IgD-negative memory B cell (primary cell): ENCODE data around the gene FAM53A. TPM values are rescaled to one million over a fixed set of nuclear protein-coding genes. Genes with fewer than 3 reads are reported as not detected.

Experiments
- H3K27ac Mint-ChIP-seq, 3 donors: one replicate each; pipeline ENCODE4 v1.8.0; 2020 to 2022; ENCODE audit warnings: mild to moderate bottlenecking in 3 of 3, mixed read lengths in 3 of 3, moderate library complexity in 1 of 3
- H3K27me3 Mint-ChIP-seq: one replicate; pipeline ENCODE4 v1.8.0; 2021; ENCODE audit warnings: mixed read lengths
- H3K36me3 Mint-ChIP-seq: one replicate; pipeline ENCODE4 v1.8.0; 2020; ENCODE audit warnings: mild to moderate bottlenecking, mixed read lengths
- H3K4me1 Mint-ChIP-seq, 3 donors: one replicate each; pipeline ENCODE4 v1.8.0; 2020 to 2022; ENCODE audit warnings: mixed read lengths in 3 of 3, mild to moderate bottlenecking in 1 of 3
- H3K4me3 Mint-ChIP-seq, 4 donors: one replicate each; pipeline ENCODE4 v1.8.0; 2020 to 2022; ENCODE audit warnings: mild to moderate bottlenecking in 4 of 4, mixed read lengths in 4 of 4, moderate library complexity in 3 of 4
- H3K9me3 Mint-ChIP-seq, 3 donors: one replicate each; pipeline ENCODE4 v1.8.0; 2020 to 2021; ENCODE audit warnings: mixed read lengths in 3 of 3, mild to moderate bottlenecking in 1 of 3
- polyA plus RNA-seq: library from polyadenylated mRNA; unstranded; fragments of 300-500 nt; fragmentation: Illumina TruSeq; gene quantifications from one replicate; pipeline ENCODE4 v1.2.3, GENCODE V29; 2021

FAM53A gene
- polyA plus RNA-seq: 1.5 TPM

GRCh38 chr4:1683736-1684505, at the start of gene FAM53A:
Gene FAM53A (minus strand): TSS chr4:1684313. CDS start chr4:1668741, 15,572 bp downstream.
- Mint-ChIP-seq H3K4me3 (peak within 1 kb of the TSS; percentile 85 to 96 (median 91)), H3K36me3 (no peaks in the 10 kb centered on the region), H3K27me3 (no peaks in the 10 kb centered on the region), H3K27ac (peak within 1 kb of the TSS; percentile 47 to 93 (median 91)), H3K9me3 (no peaks in the 10 kb centered on the region), H3K4me1 (peaks cover 9 to 17% (median 9%) of the 10 kb centered on the region in 3 donors)

- no peaks in the 10 kb centered on the region for H3K9me3 Mint-ChIP-seq
- no peak overlapping the region for H3K4me3 Mint-ChIP-seq
- no peak overlapping the region for H3K27ac Mint-ChIP-seq
- no peaks in the 10 kb centered on the region for H3K27me3 Mint-ChIP-seq
- peaks cover 0 to 4% (median 0%) of the 10 kb centered on the region in 3 donors for H3K4me1 Mint-ChIP-seq
- peaks cover 5% of the 10 kb centered on the region for H3K36me3 Mint-ChIP-seq
Observed at GRCh38 chr4:1732911-1733310, 48.8 kb upstream of the FAM53A start.

- peaks cover 4 to 8% (median 4%) of the 10 kb centered on the region in 3 donors for H3K4me1 Mint-ChIP-seq
- no peak overlapping the region for H3K27ac Mint-ChIP-seq
- no peak overlapping the region for H3K4me3 Mint-ChIP-seq
- H3K9me3 Mint-ChIP-seq: no peaks in the 10 kb centered on the region
- no peaks in the 10 kb centered on the region for H3K27me3 Mint-ChIP-seq
- peaks cover 9% of the 10 kb centered on the region for H3K36me3 Mint-ChIP-seq
Observed at GRCh38 chr4:1731180-1731579, 47.1 kb upstream of the FAM53A start.

- peaks cover 9% of the 10 kb centered on the region for H3K36me3 Mint-ChIP-seq
- H3K9me3 Mint-ChIP-seq: no peaks in the 10 kb centered on the region
- H3K27me3 Mint-ChIP-seq: no peaks in the 10 kb centered on the region
- peak overlapping the region in 1 of 3 donors; percentile 84 for H3K27ac Mint-ChIP-seq
- H3K4me3 Mint-ChIP-seq: no peak overlapping the region
- H3K4me1 Mint-ChIP-seq: peaks cover 5 to 11% (median 5%) of the 10 kb centered on the region in 3 donors
Observed at GRCh38 chr4:1730532-1731135, 46.5 kb upstream of the FAM53A start.

GRCh38 chr4:1728061-1728980, 44.2 kb upstream of the FAM53A start:
- no peak overlapping the region for H3K27ac Mint-ChIP-seq
- H3K4me3 Mint-ChIP-seq: no peak overlapping the region
- H3K9me3 Mint-ChIP-seq: no peaks in the 10 kb centered on the region
- peaks cover 9 to 23% (median 13%) of the 10 kb centered on the region in 3 donors for H3K4me1 Mint-ChIP-seq
- H3K36me3 Mint-ChIP-seq: peaks cover 10% of the 10 kb centered on the region
- H3K27me3 Mint-ChIP-seq: no peaks in the 10 kb centered on the region

GRCh38 chr4:1727117-1728031, 43.3 kb upstream of the FAM53A start:
- Mint-ChIP-seq H3K4me1 (peaks cover 15 to 33% (median 22%) of the 10 kb centered on the region in 3 donors), H3K27ac (no peak overlapping the region), H3K4me3 (no peak overlapping the region)

GRCh38 chr4:1726146-1726934, 42.2 kb upstream of the FAM53A start:
- peak overlapping the region in 3 of 4 donors; percentile 3 to 61 (median 18) for H3K4me3 Mint-ChIP-seq
- peak overlapping the region; percentile 53 to 83 (median 83) for H3K27ac Mint-ChIP-seq
- no peaks in the 10 kb centered on the region for H3K9me3 Mint-ChIP-seq
- no peaks in the 10 kb centered on the region for H3K27me3 Mint-ChIP-seq
- H3K4me1 Mint-ChIP-seq: peaks cover 20 to 38% (median 28%) of the 10 kb centered on the region in 3 donors
- peaks cover 10% of the 10 kb centered on the region for H3K36me3 Mint-ChIP-seq

More at GRCh38 chr4:1727117-1728031, 43.3 kb upstream of the FAM53A start:
- H3K9me3 Mint-ChIP-seq: no peaks in the 10 kb centered on the region
- no peaks in the 10 kb centered on the region for H3K27me3 Mint-ChIP-seq
- peaks cover 10% of the 10 kb centered on the region for H3K36me3 Mint-ChIP-seq

GRCh38 chr4:1725521-1725920, 41.4 kb upstream of the FAM53A start:
- Mint-ChIP-seq H3K27ac (peak overlapping the region in 2 of 3 donors; percentile 56 to 99), H3K4me3 (peak overlapping the region in 1 of 4 donors; percentile 41), H3K36me3 (peaks cover 8% of the 10 kb centered on the region), H3K4me1 (peaks cover 25 to 38% (median 28%) of the 10 kb centered on the region in 3 donors), H3K9me3 (no peaks in the 10 kb centered on the region), H3K27me3 (no peaks in the 10 kb centered on the region)

GRCh38 chr4:1723131-1723801, 39.2 kb upstream of the FAM53A start:
- no peaks in the 10 kb centered on the region for H3K27me3 Mint-ChIP-seq
- H3K4me1 Mint-ChIP-seq: peaks cover 33 to 44% (median 33%) of the 10 kb centered on the region in 3 donors
- peaks cover 8% of the 10 kb centered on the region for H3K36me3 Mint-ChIP-seq
- H3K9me3 Mint-ChIP-seq: no peaks in the 10 kb centered on the region
- H3K27ac Mint-ChIP-seq: peak overlapping the region; percentile 95 to 99 (median 99)
- peak overlapping the region; percentile 76 to 96 (median 91) for H3K4me3 Mint-ChIP-seq

GRCh38 chr4:1722551-1723118, 38.5 kb upstream of the FAM53A start:
- H3K36me3 Mint-ChIP-seq: peaks cover 6% of the 10 kb centered on the region
- H3K27ac Mint-ChIP-seq: peak overlapping the region; percentile 95 to 99 (median 99)
- peaks cover 34 to 47% (median 36%) of the 10 kb centered on the region in 3 donors for H3K4me1 Mint-ChIP-seq
- no peaks in the 10 kb centered on the region for H3K27me3 Mint-ChIP-seq
- no peaks in the 10 kb centered on the region for H3K9me3 Mint-ChIP-seq
- H3K4me3 Mint-ChIP-seq: peak overlapping the region; percentile 76 to 96 (median 91)

- H3K27ac Mint-ChIP-seq: peak overlapping the region; percentile 95 to 99 (median 99)
- H3K9me3 Mint-ChIP-seq: no peaks in the 10 kb centered on the region
- H3K4me3 Mint-ChIP-seq: peak overlapping the region; percentile 73 to 96 (median 90)
- H3K27me3 Mint-ChIP-seq: no peaks in the 10 kb centered on the region
- H3K36me3 Mint-ChIP-seq: peaks cover 6% of the 10 kb centered on the region
- peaks cover 34 to 47% (median 36%) of the 10 kb centered on the region in 3 donors for H3K4me1 Mint-ChIP-seq
Observed at GRCh38 chr4:1721666-1722550, 37.8 kb upstream of the FAM53A start.
